Stimulated activated CD4-positive, alpha-beta T cell treated with anti-CD3 and anti-CD28 coated beads, Interleukin-15, amount 100 ng/mL, for 24 hours (primary cell): ENCODE measurements around the gene AHCY.
A peak's percentile ranks its signal among the peaks of the same experiment; 100 is the strongest.
"Not testable (repeated sequence)": the region's sequence is repeated elsewhere in the genome, so short reads cannot be mapped to it uniquely, and the experiment has no call there.

Source experiments
- DNase-seq: peaks from one replicate; pipeline ENCODE4 v3.0.0-alpha.2; 2020

The AHCY gene

GRCh38 chr20:34295284-34295683 is 7.9 kb downstream of the AHCY start:
- DNase-seq: no peak

- DNase-seq: no peak
Measured at GRCh38 chr20:34294563-34294962, 8.6 kb downstream of the AHCY start.

- no peak for DNase-seq
Measured at GRCh38 chr20:34293589-34293988, 9.6 kb downstream of the AHCY start.

GRCh38 chr20:34293119-34293518 is 10.0 kb downstream of the AHCY start:
- DNase-seq: no peak

GRCh38 chr20:34292496-34292895 is 10.7 kb downstream of the AHCY start:
- no peak for DNase-seq

- no peak for DNase-seq
Measured at GRCh38 chr20:34290471-34290870, 12.7 kb downstream of the AHCY start.

GRCh38 chr20:34287500-34287899 is 15.7 kb downstream of the AHCY start:
- not testable (repeated sequence) for DNase-seq

GRCh38 chr20:34285450-34285849 is 17.7 kb downstream of the AHCY start:
- no peak for DNase-seq

GRCh38 chr20:34283844-34284243 is 19.3 kb downstream of the AHCY start:
- no peak for DNase-seq

- no peak for DNase-seq
Measured at GRCh38 chr20:34282041-34282440, 21.1 kb downstream of the AHCY start.

GRCh38 chr20:34281177-34281576 is 22.0 kb downstream of the AHCY start:
- DNase-seq: no peak

GRCh38 chr20:34274694-34275093 is 28.5 kb downstream of the AHCY start:
- DNase-seq: no peak

- DNase-seq: no peak
Measured at GRCh38 chr20:34271956-34272355, 31.2 kb downstream of the AHCY start.

GRCh38 chr20:34269996-34270627 is 33.0 kb downstream of the AHCY start:
- DNase-seq: no peak

GRCh38 chr20:34268851-34269636 is 34.1 kb downstream of the AHCY start:
- DNase-seq: peak; percentile 44

GRCh38 chr20:34268145-34268544 is 35.0 kb downstream of the AHCY start:
- DNase-seq: no peak

- DNase-seq: no peak
Measured at GRCh38 chr20:34264141-34264540, 39.0 kb downstream of the AHCY start.

GRCh38 chr20:34263468-34263867 is 39.7 kb downstream of the AHCY start:
- not testable (repeated sequence) for DNase-seq

- no peak for DNase-seq
Measured at GRCh38 chr20:34262488-34263288, 40.5 kb downstream of the AHCY start.

GRCh38 chr20:34260208-34260942 is 42.8 kb downstream of the AHCY start:
- no peak for DNase-seq

- no peak for DNase-seq
Measured at GRCh38 chr20:34256629-34257124, 46.5 kb downstream of the AHCY start.

GRCh38 chr20:34254979-34255378 is 48.2 kb downstream of the AHCY start:
- DNase-seq: no peak
